Panc1 (cell line): ENCODE measurements around the gene HSPB3. TPM values are rescaled to one million over a fixed set of nuclear protein-coding genes. Genes with fewer than 3 reads are reported as not detected.

Experiments
- ATAC-seq: fragments of 200-7000 bp; cut with Tn5 transposase; 2 replicates; pipeline ENCODE4 v1.9.1; 2020; ENCODE audit warnings: mild to moderate bottlenecking, moderate library complexity
- BruUV-seq: library from RNA; stranded (reverse); fragments of 400-500 nt; replicated peaks from 2 replicates; lab custom pipeline; 2021; lab: Mats Ljungman, UMichigan
- CTCF ChIA-PET: fragments of 300-600 bp; sonication (Branson Sonifier 250); formaldehyde crosslinking; loops from one replicate; lab custom pipeline; 2022; ENCODE audit warnings: antibody characterized with exemption; lab: Charles Lee
- POLR2A ChIA-PET: fragments of 300-600 bp; sonication (Branson Sonifier 250); formaldehyde crosslinking; loops from one replicate; lab custom pipeline; 2022; ENCODE audit warnings: antibody characterized with exemption; lab: Charles Lee
- DNase-seq: peaks from one replicate; pipeline ENCODE4 v3.0.0-alpha.2; 2010; ENCODE audit warnings: low read depth, low spot score
- H3K27ac ChIP-seq: 2 replicates; pipeline ENCODE4 v1.5.1; 2011; ENCODE audit warnings: mild to moderate bottlenecking, low read length, inconsistent platforms
- H3K27me3 ChIP-seq: fragments of 200-500 bp; sonication (Bioruptor generic); 2 replicates; pipeline ENCODE4 v1.6.0; 2014; ENCODE audit warnings: low read length, inconsistent platforms; ENCODE audit not compliant: control insufficient read depth, insufficient read depth
- H3K36me3 ChIP-seq: fragments of 200-500 bp; sonication (Bioruptor generic); 2 replicates; pipeline ENCODE4 v1.5.1; 2014; ENCODE audit warnings: inconsistent platforms, mild to moderate bottlenecking, low read length, moderate library complexity; ENCODE audit not compliant: control insufficient read depth, insufficient read depth
- H3K4me1 ChIP-seq: 2 replicates; pipeline ENCODE4 v1.5.1; 2011; ENCODE audit warnings: inconsistent platforms, mild to moderate bottlenecking, low read length, moderate library complexity; ENCODE audit not compliant: control insufficient read depth, insufficient read depth
- H3K4me3 ChIP-seq, 2 experiments: 2 replicates each; pipeline ENCODE4 v1.5.1; 2011 to 2012; ENCODE audit warnings: low read depth in 2 of 2, low read length in 2 of 2, mild to moderate bottlenecking in 2 of 2, inconsistent platforms in 1 of 2, moderate library complexity in 1 of 2
- H3K9me3 ChIP-seq: fragments of 200-500 bp; sonication (Bioruptor generic); 2 replicates; pipeline ENCODE4 v1.5.1; 2014; ENCODE audit warnings: low read depth, mild to moderate bottlenecking, inconsistent platforms, low read length, moderate library complexity; ENCODE audit not compliant: control insufficient read depth, insufficient read depth
- CTCF ChIP-seq: fragments of 450-650 bp; IDR thresholded peaks from 2 replicates; pipeline ENCODE4 v1.5.1; 2017; ENCODE audit warnings: mild to moderate bottlenecking
- POLR2AphosphoS5 ChIP-seq: IDR thresholded peaks from 2 replicates; pipeline ENCODE4 v1.6.1; 2012; ENCODE audit warnings: mild to moderate bottlenecking, low read depth, low read length, moderate library complexity
- REST ChIP-seq, 2 experiments: IDR thresholded peaks; 2 replicates each; pipeline ENCODE4 v1.6.1; 2011 to 2012; ENCODE audit warnings: low read depth in 2 of 2, control low read depth in 1 of 2, low read length in 1 of 2, mild to moderate bottlenecking in 1 of 2, moderate library complexity in 1 of 2; ENCODE audit not compliant: insufficient read depth in 1 of 2
- SIN3A ChIP-seq: IDR thresholded peaks from 2 replicates; pipeline ENCODE4 v1.6.1; 2012; ENCODE audit warnings: low read depth, mild to moderate bottlenecking, low read length, moderate library complexity, borderline replicate concordance; ENCODE audit not compliant: insufficient read depth
- TCF7L2 ChIP-seq: IDR thresholded peaks from 2 replicates; pipeline ENCODE4 v1.6.1; 2011; ENCODE audit warnings: mild to moderate bottlenecking, low read depth, low read length, inconsistent platforms
- in situ Hi-C: cut with HindIII; loops from 2 replicates; pipeline ENCODE4 v1.10.0; 2016; ENCODE audit warnings: low sequenced_read_pairs, low pct_unique_long_range_greater_than_20kb
- intact Hi-C: fragments of 100-400 bp; cut with micrococcal nuclease; formaldehyde crosslinking; loops from one replicate; pipeline ENCODE4 v1.10.0; 2022; ENCODE audit not compliant: unreplicated experiment
- total RNA-seq: library from RNA; stranded (reverse); gene quantifications from one replicate; pipeline ENCODE4 v1.2.1, GENCODE V29; 2021; ENCODE audit not compliant: unreplicated experiment

HSPB3 gene
- total RNA-seq, 1 experiment from 2014 or later = not detected

GRCh38 chr5:54449923-54450322 lies 5.6 kb upstream of the HSPB3 start:
- CTCF ChIA-PET = no interaction called here
- no peaks in the 10 kb centered on the region for H3K27me3 ChIP-seq
- no peaks in the 10 kb centered on the region for H3K36me3 ChIP-seq
- no peaks in the 10 kb centered on the region for H3K4me1 ChIP-seq
- intact Hi-C loops (no loop called here), in situ Hi-C loops (no loop called here)
- POLR2A ChIA-PET = no interaction called here
- no peaks in the 10 kb centered on the region for H3K9me3 ChIP-seq
- no peak overlapping the region for H3K27ac ChIP-seq
- ATAC-seq = no peak
- TF ChIP-seq TCF7L2 (no peak), CTCF (no peak), REST (IDR thresholded peaks at IDR 0.05; ENCODE audit: insufficient read depth in 1 of 2, low read depth in 2 of 2, low read length in 1 of 2) (no peak), POLR2AphosphoS5 (no peak), SIN3A (no peak)
- H3K4me3 ChIP-seq = no peak overlapping the region
- BruUV-seq = no TSS peak
- DNase-seq = no peak

GRCh38 chr5:54450542-54450941 lies 5.0 kb upstream of the HSPB3 start:
- H3K9me3 ChIP-seq = no peaks in the 10 kb centered on the region
- BruUV-seq = no TSS peak
- intact Hi-C loops (no loop called here), in situ Hi-C loops (no loop called here)
- ATAC-seq (no peak), DNase-seq (no peak)
- CTCF ChIA-PET = no interaction called here
- no peaks in the 10 kb centered on the region for H3K36me3 ChIP-seq
- POLR2A ChIA-PET = no interaction called here
- H3K4me1 ChIP-seq = no peaks in the 10 kb centered on the region
- no peak overlapping the region for H3K27ac ChIP-seq
- H3K4me3 ChIP-seq = no peak overlapping the region
- no peak for TF ChIP-seq REST (IDR thresholded peaks at IDR 0.05; ENCODE audit: insufficient read depth in 1 of 2, low read depth in 2 of 2, low read length in 1 of 2)
- TF ChIP-seq CTCF = no peak
- TF ChIP-seq SIN3A = no peak
- TF ChIP-seq TCF7L2 = no peak
- no peak for TF ChIP-seq POLR2AphosphoS5
- H3K27me3 ChIP-seq = no peaks in the 10 kb centered on the region
